ENCODE measurements around the gene TNFAIP3.

The TNFAIP3 gene

GRCh38 chr6:137926207-137926731 lies 59.2 kb downstream of the TNFAIP3 start:
- no peak for FAIRE-seq

- FAIRE-seq: no peak
Measured at GRCh38 chr6:137926985-137927384, 59.9 kb downstream of the TNFAIP3 start.

- no peak for FAIRE-seq
Measured at GRCh38 chr6:137927777-137928218, 60.7 kb downstream of the TNFAIP3 start.

- FAIRE-seq: no peak
Measured at GRCh38 chr6:137928286-137928685, 61.2 kb downstream of the TNFAIP3 start.

GRCh38 chr6:137931849-137932465 lies 64.9 kb downstream of the TNFAIP3 start:
- no peak for FAIRE-seq
